ENCODE results near the gene MED1. TPM values are rescaled to one million over a fixed set of nuclear protein-coding genes. Genes with fewer than 3 reads are reported as not detected.

The MED1 gene
- total and polyA plus RNA-seq, 9 of the 15 experiments (the other 6 are each of a cell fraction or from before 2014, with no cell fraction given), result 14.0 to 59.8 (median 46.7) TPM

DNA sequence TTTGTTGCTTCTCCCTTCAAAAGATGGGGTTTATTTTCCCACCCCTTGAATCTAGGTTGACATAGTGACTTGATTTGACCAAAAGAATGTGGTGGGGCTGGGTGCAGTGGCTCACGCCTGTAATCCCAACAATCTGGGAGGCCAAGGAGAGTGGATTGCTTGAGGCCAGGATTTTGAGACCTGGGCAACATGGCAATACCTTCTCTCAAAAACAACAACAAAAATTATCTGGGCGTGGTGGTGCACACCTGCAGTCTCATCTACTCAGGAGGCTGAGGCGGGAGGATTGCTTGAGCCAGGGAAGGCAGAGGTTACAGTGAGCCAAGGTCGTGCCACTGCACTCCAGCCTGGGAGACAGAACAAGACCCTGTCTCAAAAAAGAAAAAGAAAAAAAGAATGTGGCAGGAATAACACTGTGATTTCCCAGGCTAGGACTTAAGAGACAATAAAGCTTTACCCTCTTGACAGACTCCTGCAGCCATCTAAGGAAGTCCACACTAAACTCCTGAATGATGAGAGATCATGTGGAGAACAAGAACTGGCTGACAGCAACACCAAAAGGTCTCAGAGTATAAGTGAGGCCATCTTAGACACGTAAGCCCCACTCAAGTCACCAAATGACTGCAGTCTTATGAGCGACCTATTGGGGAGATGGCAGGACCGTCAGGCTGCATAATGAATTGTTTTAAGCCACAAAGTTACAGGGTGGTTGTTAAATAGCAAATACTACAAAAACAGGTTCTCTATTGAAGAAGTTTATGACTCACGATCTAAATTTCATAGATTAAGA, 86.6 kb downstream of the MED1 start (continued):
- TF ChIP-seq ARID4B (CRISPR knock-in tag; IDR thresholded peaks at IDR 0.05) (no peak), HES1 (IDR thresholded peaks at IDR 0.05; ENCODE audit: low read depth) (no peak), CBX5 (IDR thresholded peaks at IDR 0.05; ENCODE audit: borderline replicate concordance, low read depth) (no peak), MCM3 (IDR thresholded peaks at IDR 0.05) (no peak), TEAD4 (IDR thresholded peaks at IDR 0.05; ENCODE audit: low read length) (0 out of 2 replicates have a peak, but pooled peaks have one; percentile 30), TEAD4 (CRISPR knock-in tag; IDR thresholded peaks at IDR 0.05; ENCODE audit: borderline replicate concordance) (no peak), ZNF766 (CRISPR knock-in tag; conservative IDR thresholded peaks at IDR 0.05) (peak; percentile 63), CUX1 (CRISPR knock-in tag; IDR thresholded peaks at IDR 0.05) (peak; percentile 66; the same call in 1 of the 2 replicates), TAF1 (IDR thresholded peaks at IDR 0.05; ENCODE audit: control insufficient read depth, extremely low read depth, insufficient read depth, low read length, severe bottlenecking) (peak; percentile 31), NR2C1 (IDR thresholded peaks at IDR 0.05) (no peak), NR2C1 (tag; IDR thresholded peaks at IDR 0.05) (no peak)
- TF ChIP-seq, protein P1, sequence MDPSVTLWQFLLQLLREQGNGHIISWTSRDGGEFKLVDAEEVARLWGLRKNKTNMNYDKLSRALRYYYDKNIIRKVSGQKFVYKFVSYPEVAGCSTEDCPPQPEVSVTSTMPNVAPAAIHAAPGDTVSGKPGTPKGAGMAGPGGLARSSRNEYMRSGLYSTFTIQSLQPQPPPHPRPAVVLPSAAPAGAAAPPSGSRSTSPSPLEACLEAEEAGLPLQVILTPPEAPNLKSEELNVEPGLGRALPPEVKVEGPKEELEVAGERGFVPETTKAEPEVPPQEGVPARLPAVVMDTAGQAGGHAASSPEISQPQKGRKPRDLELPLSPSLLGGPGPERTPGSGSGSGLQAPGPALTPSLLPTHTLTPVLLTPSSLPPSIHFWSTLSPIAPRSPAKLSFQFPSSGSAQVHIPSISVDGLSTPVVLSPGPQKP (CRISPR knock-in tag; IDR thresholded peaks at IDR 0.05), result no peak

Data from K562 (cell line).